Peyer's patch (tissue), 4 donors: Measurements from ENCODE around the gene ARHGAP31.

Experiments used
- CTCF ChIP-seq, 6 experiments: fragments of 450-650 bp in 4 of 6; fragments of 200-600 bp in 2 of 6; sonication (generic) in 1 of 6; IDR thresholded peaks; one replicate each; pipeline ENCODE4 v1.5.1; 2017 to 2019; ENCODE audit warnings: antibody characterized with exemption in 6 of 6, mild to moderate bottlenecking in 3 of 6, moderate library complexity in 1 of 6
- POLR2A ChIP-seq, 2 donors: fragments of 450-650 bp; IDR thresholded peaks; one replicate each; pipeline ENCODE4 v1.5.1; 2017; ENCODE audit warnings: antibody characterized with exemption in 2 of 2, mild to moderate bottlenecking in 2 of 2, moderate library complexity in 2 of 2

- TF ChIP-seq CTCF (IDR thresholded peaks at IDR 0.05) (no peak), POLR2A (IDR thresholded peaks at IDR 0.05) (no peak)
Observed at GRCh38 chr3:119409844-119410243, 115.7 kb downstream of the ARHGAP31 start.
